ENCODE data around the gene C1orf167. TPM values are rescaled to one million over a fixed set of nuclear protein-coding genes. Genes with fewer than 3 reads are reported as not detected.

C1orf167 gene
- total RNA-seq, 1 experiment from 2014 or later = 0.39 TPM

- Mint-ChIP-seq H3K27ac (no peak overlapping the region), H3K9me3 (no peaks in the 10 kb centered on the region; a peak in 1 of 5 replicates)
Observed at GRCh38 chr1:11719313-11720032, 42.5 kb upstream of the C1orf167 start.

More at GRCh38 chr1:11719313-11720032, 42.5 kb upstream of the C1orf167 start:
- Histone ChIP-seq H2BK5ac (ENCODE audit: insufficient read length, low read length) (no peak overlapping the region), H3K79me1 (ENCODE audit: insufficient read depth, low read depth, low read length, poor library complexity, severe bottlenecking) (no peaks in the 10 kb centered on the region), H2BK15ac (ENCODE audit: low read depth, low read length) (no peak overlapping the region), H2BK20ac (ENCODE audit: low read depth, low read length, poor library complexity, severe bottlenecking) (no peak overlapping the region), H3K23me2 (ENCODE audit: insufficient read length, low read depth, low read length, poor library complexity, severe bottlenecking) (no peaks in the 10 kb centered on the region), H4K5ac (ENCODE audit: insufficient read length, low read depth, low read length) (no peak overlapping the region), H3T11ph (ENCODE audit: low read length) (no peak overlapping the region), H3K79me2 (ENCODE audit: insufficient read depth, low read length) (no peaks in the 10 kb centered on the region), H4K8ac (replicated peaks; ENCODE audit: insufficient read length, low read depth, low read length) (no peak overlapping the region), H3K4me2 (ENCODE audit: insufficient read depth, insufficient read length, low read length) (peak overlapping the region; percentile 16), H2AK5ac (ENCODE audit: insufficient read length, low read length) (no peak overlapping the region), H3K9ac (ENCODE audit: extremely low read depth, insufficient read length, low read length) (no peak overlapping the region), H3K4ac (ENCODE audit: low read depth, low read length) (no peak overlapping the region), H4K20me1 (ENCODE audit: control insufficient read depth, insufficient read depth, insufficient read length) (no peaks in the 10 kb centered on the region), H4K91ac (ENCODE audit: insufficient read length, low read depth, low read length) (no peak overlapping the region), H3K14ac (ENCODE audit: insufficient read depth, low read length) (no peak overlapping the region), H2BK120ac (ENCODE audit: low read depth, low read length, poor library complexity, severe bottlenecking) (no peak overlapping the region), H3K56ac (ENCODE audit: insufficient read length, low read depth, low read length) (no peak overlapping the region), H3K18ac (ENCODE audit: insufficient read length, low read depth, low read length) (no peak overlapping the region), H3K9me3 (ENCODE audit: control insufficient read depth, low read depth, low read length) (no peaks in the 10 kb centered on the region), H3K27ac (ENCODE audit: insufficient read length, low read depth, low read length) (no peak overlapping the region), H3K23ac (ENCODE audit: insufficient read length, low read depth, low read length) (no peak overlapping the region), H3K27me3 (ENCODE audit: insufficient read depth, low read length) (no peaks in the 10 kb centered on the region), H2BK12ac (ENCODE audit: insufficient read length, low read depth, low read length) (no peak overlapping the region), H2AFZ (ENCODE audit: low read length) (no peak overlapping the region), H3K4me1 (ENCODE audit: insufficient read depth, low read length) (no peaks in the 10 kb centered on the region)
- peak; percentile 67 for DNase-seq
- Mint-ChIP-seq H3K36me3 (ENCODE audit: insufficient read depth in 1 of 3, low read depth in 3 of 3) (peaks cover 0 to 27% (median 2%) of the 10 kb centered on the region in 3 experiments; a peak in 3 of 7 replicates), H3K4me3 (peak overlapping the region; percentile 32 to 44; a peak in 2 of 5 replicates), H3K4me1 (peaks cover 3 to 8% of the 10 kb centered on the region in 2 experiments), H3K27me3 (ENCODE audit: low read depth) (no peaks in the 10 kb centered on the region; the same call in 1 of the 2 replicates)
- TF ChIP-seq CTCF (conservative IDR thresholded peaks at IDR 0.05) = peak; percentile 99
- WGBS (ENCODE audit: extremely low coverage, insufficient read length, low lambda C conversion rate) = no CpG with 5 or more reads among the region's 44 CpGs
